ENCODE data around the gene BCL2L11.

BCL2L11 gene

GRCh38 chr2:111128096-111128495 lies 7.4 kb downstream of the BCL2L11 start:
- TF ChIP-seq, protein P1, sequence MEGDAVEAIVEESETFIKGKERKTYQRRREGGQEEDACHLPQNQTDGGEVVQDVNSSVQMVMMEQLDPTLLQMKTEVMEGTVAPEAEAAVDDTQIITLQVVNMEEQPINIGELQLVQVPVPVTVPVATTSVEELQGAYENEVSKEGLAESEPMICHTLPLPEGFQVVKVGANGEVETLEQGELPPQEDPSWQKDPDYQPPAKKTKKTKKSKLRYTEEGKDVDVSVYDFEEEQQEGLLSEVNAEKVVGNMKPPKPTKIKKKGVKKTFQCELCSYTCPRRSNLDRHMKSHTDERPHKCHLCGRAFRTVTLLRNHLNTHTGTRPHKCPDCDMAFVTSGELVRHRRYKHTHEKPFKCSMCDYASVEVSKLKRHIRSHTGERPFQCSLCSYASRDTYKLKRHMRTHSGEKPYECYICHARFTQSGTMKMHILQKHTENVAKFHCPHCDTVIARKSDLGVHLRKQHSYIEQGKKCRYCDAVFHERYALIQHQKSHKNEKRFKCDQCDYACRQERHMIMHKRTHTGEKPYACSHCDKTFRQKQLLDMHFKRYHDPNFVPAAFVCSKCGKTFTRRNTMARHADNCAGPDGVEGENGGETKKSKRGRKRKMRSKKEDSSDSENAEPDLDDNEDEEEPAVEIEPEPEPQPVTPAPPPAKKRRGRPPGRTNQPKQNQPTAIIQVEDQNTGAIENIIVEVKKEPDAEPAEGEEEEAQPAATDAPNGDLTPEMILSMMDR (IDR thresholded peaks at IDR 0.05; ENCODE audit: low read depth, low read length) = no peak
- no peak for DNase-seq (ENCODE audit: low read depth, low spot score)
- in situ Hi-C loops (cut with HindIII; ENCODE audit: low sequenced_read_pairs) = loop anchor here (25.0 kb wide), 1 partner anchor 559 kb away; no protein-coding TSS in a partner anchor
- H3K4me3 ChIP-seq (ENCODE audit: low read depth, low read length) = no peak overlapping the region

- in situ Hi-C loops (cut with HindIII; ENCODE audit: low sequenced_read_pairs) = loop anchor here (25.0 kb wide), 1 partner anchor 554 kb away; no protein-coding TSS in a partner anchor
- no peak overlapping the region for H3K4me3 ChIP-seq (ENCODE audit: low read depth, low read length)
- TF ChIP-seq, protein P1 (IDR thresholded peaks at IDR 0.05; ENCODE audit: low read depth, low read length) = no peak
- DNase-seq (ENCODE audit: low read depth, low spot score) = no peak
Observed at GRCh38 chr2:111133603-111134002, 12.9 kb downstream of the BCL2L11 start.

- in situ Hi-C loops (cut with HindIII; ENCODE audit: low sequenced_read_pairs) = loop anchor here (25.0 kb wide), 1 partner anchor 553 kb away; no protein-coding TSS in a partner anchor
- no peak overlapping the region for H3K4me3 ChIP-seq (ENCODE audit: low read depth, low read length)
- TF ChIP-seq, protein P1 (IDR thresholded peaks at IDR 0.05; ENCODE audit: low read depth, low read length) = no peak
- no peak for DNase-seq (ENCODE audit: low read depth, low spot score)
Observed at GRCh38 chr2:111134055-111134454, 13.3 kb downstream of the BCL2L11 start.

GRCh38 chr2:111135237-111135909 lies 14.7 kb downstream of the BCL2L11 start:
- DNase-seq (ENCODE audit: low read depth, low spot score) = no peak
- in situ Hi-C loops (cut with HindIII; ENCODE audit: low sequenced_read_pairs) = loop anchor here (25.0 kb wide), 1 partner anchor 552 kb away; no protein-coding TSS in a partner anchor
- H3K4me3 ChIP-seq (ENCODE audit: low read depth, low read length) = no peak overlapping the region
- TF ChIP-seq, protein P1 (IDR thresholded peaks at IDR 0.05; ENCODE audit: low read depth, low read length) = no peak

DNA sequence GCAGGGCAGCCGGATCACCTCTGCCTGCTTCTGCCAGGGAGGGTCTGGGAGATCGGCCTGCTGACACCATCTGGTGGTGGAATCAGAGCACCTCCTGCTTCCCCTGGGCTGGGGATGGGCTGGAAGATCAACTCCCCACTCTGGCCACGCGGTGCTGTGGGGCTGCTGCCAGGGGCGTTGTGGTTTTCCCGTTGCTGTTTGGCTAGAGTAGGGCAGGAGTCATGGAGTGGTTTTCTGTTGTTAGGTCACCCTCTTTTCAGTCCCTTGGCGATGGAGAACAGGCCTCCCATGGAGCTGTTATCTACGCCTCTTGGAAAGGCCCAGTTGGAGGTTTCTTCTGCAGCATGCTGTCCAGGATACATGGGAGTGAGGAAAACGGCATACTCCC lies 15.2 kb downstream of the BCL2L11 start:
- in situ Hi-C loops (cut with HindIII; ENCODE audit: low sequenced_read_pairs) = loop anchor here (25.0 kb wide), 1 partner anchor 551 kb away; no protein-coding TSS in a partner anchor
- peak; percentile 90 for DNase-seq (ENCODE audit: low read depth, low spot score)

GRCh38 chr2:111138839-111139238 lies 18.1 kb downstream of the BCL2L11 start:
- no peak overlapping the region for H3K4me3 ChIP-seq (ENCODE audit: low read depth, low read length)
- in situ Hi-C loops (cut with HindIII; ENCODE audit: low sequenced_read_pairs) = loop anchor here (25.0 kb wide), 1 partner anchor 548 kb away; no protein-coding TSS in a partner anchor
- TF ChIP-seq, protein P1 (IDR thresholded peaks at IDR 0.05; ENCODE audit: low read depth, low read length) = no peak
- DNase-seq (ENCODE audit: low read depth, low spot score) = no peak

More for the DNA sequence above, 15.2 kb downstream of the BCL2L11 start:
- no peak overlapping the region for H3K4me3 ChIP-seq (ENCODE audit: low read depth, low read length)
- TF ChIP-seq, protein P1 (IDR thresholded peaks at IDR 0.05; ENCODE audit: low read depth, low read length) = peak; percentile 61
